HepG2 (cell line): ENCODE measurements around the gene ZKSCAN4. TPM values are rescaled to one million over a fixed set of nuclear protein-coding genes. Genes with fewer than 3 reads are reported as not detected.

Experiments used
- ATAC-seq: fragments of 200-7000 bp; cut with Tn5 transposase; 3 replicates; pipeline ENCODE4 v1.9.1; 2020; ENCODE audit warnings: mild to moderate bottlenecking, moderate library complexity
- BruUV-seq: library from RNA; stranded (reverse); fragments of 400-500 nt; replicated peaks from 2 replicates; lab custom pipeline; 2021; lab: Mats Ljungman, UMichigan
- CTCF ChIA-PET: fragments of 300-600 bp; formaldehyde crosslinking; extraction: SDS; loops from one replicate; lab custom pipeline; 2021; ENCODE audit warnings: low total read pairs, inconsistent platforms, low intra/inter-chr PET ratio; lab: Yijun Ruan, JAX
- POLR2A ChIA-PET: fragments of 350-600 bp; sonication (Branson Sonifier 250); formaldehyde crosslinking; loops from one replicate; lab custom pipeline; 2020; ENCODE audit warnings: antibody characterized with exemption, inconsistent platforms; lab: Yijun Ruan, JAX
- DNase-seq: peaks from one replicate; pipeline ENCODE4 v3.0.0-alpha.2; 2015; ENCODE audit warnings: low spot score
- FAIRE-seq: peaks from 3 replicates; lab custom pipeline; 2011; peaks lifted over from hg19 to GRCh38; lab: Jason Lieb, UNC
- H2AFZ ChIP-seq: one replicate; pipeline ENCODE4 v1.6.1; 2011; ENCODE audit warnings: low read length, inconsistent platforms
- H3K27ac ChIP-seq: fragments of 300-600 bp; 3 replicates; pipeline ENCODE4 v1.8.0; 2011; ENCODE audit warnings: mixed run types, mild to moderate bottlenecking, mixed read lengths, low read length, inconsistent platforms; ENCODE audit not compliant: insufficient read depth; ENCODE audit errors: extremely low read length
- H3K27me3 ChIP-seq, 2 experiments: fragments of 200-600 bp in 1 of 2; 2 replicates in 1 of 2; 3 replicates in 1 of 2; pipeline versions ENCODE4 v1.6.0 to v1.8.0; 2011; ENCODE audit warnings: low read length in 2 of 2, mild to moderate bottlenecking in 2 of 2, moderate library complexity in 2 of 2, inconsistent platforms in 1 of 2; ENCODE audit not compliant: insufficient read depth in 2 of 2, control insufficient read depth in 1 of 2
- H3K36me3 ChIP-seq, 2 experiments: fragments of 200-600 bp in 1 of 2; replicated peaks in 1 of 2; 2 replicates in 1 of 2; 3 replicates in 1 of 2; pipeline versions ENCODE4 v1.5.1 to v1.8.0; 2011; ENCODE audit warnings: low read length in 2 of 2, inconsistent platforms in 1 of 2; ENCODE audit not compliant: insufficient read depth in 2 of 2, control insufficient read depth in 1 of 2
- H3K4me1 ChIP-seq: 2 replicates; pipeline ENCODE4 v1.5.1; 2012; ENCODE audit warnings: low read length, inconsistent platforms; ENCODE audit not compliant: insufficient read depth
- H3K4me2 ChIP-seq: 2 replicates; pipeline ENCODE4 v1.6.0; 2011; ENCODE audit warnings: low read depth, low read length, inconsistent platforms
- H3K4me3 ChIP-seq, 3 experiments: fragments of 200-600 bp in 1 of 3; sonication (generic), shearing (Covaris generic) in 1 of 3; replicated peaks in 1 of 3; 2 replicates each; pipeline ENCODE4 v1.5.1; 2011 to 2016; ENCODE audit warnings: low read length in 3 of 3, inconsistent platforms in 2 of 3, low read depth in 2 of 3, mild to moderate bottlenecking in 2 of 3, control low read depth in 1 of 3, mixed read lengths in 1 of 3; ENCODE audit not compliant: insufficient read depth in 1 of 3
- H3K79me2 ChIP-seq: one replicate; pipeline ENCODE4 v1.6.1; 2011; ENCODE audit warnings: low read length, inconsistent platforms; ENCODE audit not compliant: insufficient read depth
- H3K9ac ChIP-seq: 2 replicates; pipeline ENCODE4 v1.6.0; 2011; ENCODE audit warnings: mild to moderate bottlenecking, low read depth, low read length, inconsistent platforms; ENCODE audit not compliant: insufficient read depth
- H3K9me3 ChIP-seq: 2 replicates; pipeline ENCODE4 v1.5.1; 2012; ENCODE audit warnings: mild to moderate bottlenecking, low read length
- H4K20me1 ChIP-seq: 2 replicates; pipeline ENCODE4 v1.6.0; 2011; ENCODE audit warnings: inconsistent platforms, mild to moderate bottlenecking, low read length, moderate library complexity; ENCODE audit not compliant: insufficient read depth
- GABPB1 ChIP-seq: IDR thresholded peaks from 2 replicates; pipeline ENCODE4 v1.6.1; 2016; ENCODE audit warnings: mild to moderate bottlenecking, missing genetic modification reagents, moderate library complexity, missing compliant biosample characterization
- HOXD1 ChIP-seq: sonication (generic); formaldehyde crosslinking; IDR thresholded peaks from 2 replicates; pipeline ENCODE4 v1.5.0; 2020; ENCODE audit warnings: missing genetic modification reagents
- LCORL ChIP-seq, 2 experiments: fragments of 450-650 bp in 1 of 2; sonication (generic) in 1 of 2; formaldehyde crosslinking in 1 of 2; IDR thresholded peaks; 2 replicates each; pipeline versions ENCODE4 v1.5.0 to v1.6.1; 2017 to 2020; ENCODE audit warnings: antibody characterized with exemption in 1 of 2, missing genetic modification reagents in 1 of 2
- NCOR1 ChIP-seq: fragments of 200-600 bp; sonication (generic); IDR thresholded peaks from 2 replicates; pipeline ENCODE4 v1.7.0; 2017; ENCODE audit warnings: antibody characterized with exemption, low read length, borderline replicate concordance
- PAF1 ChIP-seq: IDR thresholded peaks from 2 replicates; pipeline ENCODE4 v1.6.1; 2016; ENCODE audit warnings: missing genetic modification reagents, missing compliant biosample characterization
- POLR2G ChIP-seq: fragments of 200-400 bp; formaldehyde crosslinking; IDR thresholded peaks from 2 replicates; pipeline ENCODE4 v1.6.1; 2018; ENCODE audit warnings: mild to moderate bottlenecking, low read depth, low read length, moderate library complexity
- PRMT3 ChIP-seq: sonication (generic); formaldehyde crosslinking; IDR thresholded peaks from 2 replicates; pipeline ENCODE4 v1.8.1; 2022; ENCODE audit warnings: low read depth, mild to moderate bottlenecking, moderate library complexity, missing genetic modification reagents, borderline replicate concordance
- SMYD3 ChIP-seq: sonication (generic); formaldehyde crosslinking; IDR thresholded peaks from 2 replicates; pipeline ENCODE4 v1.8.1; 2023; ENCODE audit warnings: mild to moderate bottlenecking, missing genetic modification reagents
- SP4 ChIP-seq: sonication (generic); formaldehyde crosslinking; IDR thresholded peaks from 2 replicates; pipeline ENCODE4 v1.8.1; 2023; ENCODE audit warnings: mild to moderate bottlenecking, missing genetic modification reagents
- ZBTB7B ChIP-seq: sonication (generic); formaldehyde crosslinking; IDR thresholded peaks from 2 replicates; pipeline ENCODE4 v1.4.0; 2020; ENCODE audit warnings: missing genetic modification reagents
- ZNF646 ChIP-seq: sonication (generic); formaldehyde crosslinking; IDR thresholded peaks from 2 replicates; pipeline ENCODE4 v1.9.0; 2021; ENCODE audit warnings: mild to moderate bottlenecking, missing genetic modification reagents
- ZNF883 ChIP-seq: sonication (generic); formaldehyde crosslinking; IDR thresholded peaks from 2 replicates; pipeline ENCODE4 v1.5.1; 2020; ENCODE audit warnings: mild to moderate bottlenecking, missing genetic modification reagents; ENCODE audit errors: not compliant biosample characterization
- WGBS: methylation state at CpG from one replicate; pipeline ENCODE4 v1.1.6; 2017; ENCODE audit warnings: low lambda C conversion rate; 5-methylcytosine and 5-hydroxymethylcytosine counted together
- in situ Hi-C: cut with HindIII; loops from 2 replicates; pipeline ENCODE4 v1.10.0; 2017; ENCODE audit warnings: low pct_unique_long_range_greater_than_20kb; ENCODE audit not compliant: extremely low pct_ligation_motif_present
- intact Hi-C: fragments of 100-400 bp; cut with micrococcal nuclease; formaldehyde crosslinking; loops from one replicate; pipeline ENCODE4 v1.10.0; 2022; ENCODE audit not compliant: unreplicated experiment
- polyA plus RNA-seq, 8 experiments: library from polyadenylated mRNA; depleted of rRNA in 3 of 8; stranded (reverse) in 7 of 8; unstranded in 1 of 8; fragments of >200 nt; fragmentation: Illumina TruSeq in 4 of 8; extraction: Trizol in 4 of 8; gene quantifications; 2 replicates each; pipeline versions ENCODE4 v1.2.1 to v1.2.3, GENCODE V29; 2011 to 2016; ENCODE audit warnings: low read depth in 4 of 8, missing spikeins in 1 of 8, mixed read lengths in 1 of 8; ENCODE audit not compliant: insufficient read depth in 1 of 8
- total RNA-seq, 5 experiments: library from RNA; depleted of rRNA; stranded (reverse); fragments of >200 nt; fragmentation: Illumina TruSeq; extraction: Trizol; gene quantifications; 2 replicates each; pipeline ENCODE4 v1.2.3, GENCODE V29; 2016; ENCODE audit warnings: low read depth in 1 of 5

Gene ZKSCAN4
- total and polyA plus RNA-seq, 2 of the 13 experiments (the other 11 are each of a cell fraction or from before 2014, with no cell fraction given): 2.9 to 7.8 TPM

- Histone ChIP-seq H3K9ac (peak overlapping the region; percentile 80), H3K4me3 (peak overlapping the region; percentile 85 to 91 (median 87)), H4K20me1 (no peaks in the 10 kb centered on the region), H3K4me1 (peaks cover 26% of the 10 kb centered on the region), H2AFZ (peak overlapping the region; percentile 91), H3K79me2 (peaks cover 19% of the 10 kb centered on the region), H3K36me3 (peaks cover 6 to 11% of the 10 kb centered on the region in 2 experiments), H3K27ac (peak overlapping the region; percentile 51), H3K27me3 (peaks cover 0 to 7% of the 10 kb centered on the region in 2 experiments; a peak in 2 of 5 replicates), H3K9me3 (no peaks in the 10 kb centered on the region), H3K4me2 (peak overlapping the region; percentile 80)
- in situ Hi-C loops: no loop called here
- ATAC-seq (no peak), DNase-seq (no peak), FAIRE-seq (no peak)
- ChIA-PET POLR2A (interaction anchor here (0.7 to 3.2 kb wide), 20 partner anchors 10 to 595 kb away, joined by 3 to 67 read pairs (median 10); partner anchors contain the start of genes PGBD1, ZKSCAN3, ZKSCAN4 and ZKSCAN8), CTCF (no interaction called here)
- intact Hi-C loops: loop anchor here (1.0 to 5.0 kb wide), 8 partner anchors 15 to 143 kb away; partner anchors contain the start of genes ZKSCAN4, ZKSCAN8, ZSCAN12 and ZSCAN16
- WGBS: 1% methylated on average over 1 of the region's 1 CpG
- TF ChIP-seq ZNF883 (CRISPR knock-in tag): no peak
- TF ChIP-seq ZBTB7B: no peak
- TF ChIP-seq ZNF646 (CRISPR knock-in tag): no peak
- TF ChIP-seq PRMT3 (CRISPR knock-in tag): no peak
- 0 out of 2 replicates have a peak, but pooled peaks have one; percentile 4 for TF ChIP-seq NCOR1
- TF ChIP-seq SP4: no peak
- TF ChIP-seq PAF1: no peak
- TF ChIP-seq LCORL (IDR thresholded peaks at IDR 0.05): peak; percentile 41; the same call in 1 of the 2 replicates
- no peak for TF ChIP-seq LCORL (CRISPR knock-in tag; IDR thresholded peaks at IDR 0.05)
- no peak for TF ChIP-seq SMYD3 (CRISPR knock-in tag)
- no peak for TF ChIP-seq HOXD1 (CRISPR knock-in tag)
- no peak for TF ChIP-seq POLR2G
- no peak for TF ChIP-seq GABPB1 (CRISPR knock-in tag)
- TSS peak; percentile 75 for BruUV-seq
Measured at GRCh38 chr6:28267695-28268059, 15.6 kb upstream of the ZKSCAN4 start.
